ENCODE data around the gene HNRNPK.
A peak's percentile ranks its signal among the peaks of the same experiment; 100 is the strongest.

Gene HNRNPK

DNA sequence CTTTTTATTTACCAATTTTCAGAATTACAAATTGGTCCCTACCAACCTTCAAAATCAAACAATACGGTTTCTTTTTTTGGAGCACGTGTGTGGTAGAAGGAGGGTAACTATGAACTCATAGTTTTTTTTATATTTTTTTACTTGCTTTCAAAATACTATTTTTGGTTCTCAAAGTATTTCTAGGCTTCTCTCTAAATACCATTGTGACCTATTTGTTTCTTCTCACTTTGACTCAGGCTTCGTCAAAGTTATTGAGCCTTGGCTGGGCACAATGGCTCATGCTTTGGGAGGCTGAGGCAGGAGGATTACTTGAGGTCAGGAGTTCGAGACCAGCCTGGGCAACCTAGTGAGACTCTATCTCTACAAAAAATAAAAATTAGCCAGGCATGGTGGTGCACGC is 47.2 kb downstream of the HNRNPK start:
- no peak for DNase-seq

GRCh38 chr9:83932011-83932410 is 48.0 kb downstream of the HNRNPK start:
- no peak for DNase-seq

DNA sequence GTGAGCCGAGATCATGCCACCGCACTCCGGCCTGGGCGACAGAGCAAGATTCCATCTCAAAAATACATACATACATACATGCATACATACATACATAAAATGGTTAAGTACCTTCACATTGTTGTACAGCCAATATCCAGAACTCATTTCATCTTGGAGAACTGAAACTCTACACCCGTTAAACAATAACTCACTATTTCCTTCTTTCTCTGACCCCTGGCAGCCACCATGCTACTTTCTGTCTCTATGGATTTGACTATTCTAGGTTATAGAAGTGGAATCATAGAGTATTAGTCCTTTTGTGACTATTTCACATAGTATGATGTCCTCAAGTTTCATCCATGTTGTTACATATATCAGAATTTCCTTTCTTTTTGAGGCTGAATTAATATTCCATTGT is 49.1 kb downstream of the HNRNPK start:
- DNase-seq, result no peak

- no peak for DNase-seq
Observed at GRCh38 chr9:83927591-83927990, 52.4 kb downstream of the HNRNPK start.

DNA sequence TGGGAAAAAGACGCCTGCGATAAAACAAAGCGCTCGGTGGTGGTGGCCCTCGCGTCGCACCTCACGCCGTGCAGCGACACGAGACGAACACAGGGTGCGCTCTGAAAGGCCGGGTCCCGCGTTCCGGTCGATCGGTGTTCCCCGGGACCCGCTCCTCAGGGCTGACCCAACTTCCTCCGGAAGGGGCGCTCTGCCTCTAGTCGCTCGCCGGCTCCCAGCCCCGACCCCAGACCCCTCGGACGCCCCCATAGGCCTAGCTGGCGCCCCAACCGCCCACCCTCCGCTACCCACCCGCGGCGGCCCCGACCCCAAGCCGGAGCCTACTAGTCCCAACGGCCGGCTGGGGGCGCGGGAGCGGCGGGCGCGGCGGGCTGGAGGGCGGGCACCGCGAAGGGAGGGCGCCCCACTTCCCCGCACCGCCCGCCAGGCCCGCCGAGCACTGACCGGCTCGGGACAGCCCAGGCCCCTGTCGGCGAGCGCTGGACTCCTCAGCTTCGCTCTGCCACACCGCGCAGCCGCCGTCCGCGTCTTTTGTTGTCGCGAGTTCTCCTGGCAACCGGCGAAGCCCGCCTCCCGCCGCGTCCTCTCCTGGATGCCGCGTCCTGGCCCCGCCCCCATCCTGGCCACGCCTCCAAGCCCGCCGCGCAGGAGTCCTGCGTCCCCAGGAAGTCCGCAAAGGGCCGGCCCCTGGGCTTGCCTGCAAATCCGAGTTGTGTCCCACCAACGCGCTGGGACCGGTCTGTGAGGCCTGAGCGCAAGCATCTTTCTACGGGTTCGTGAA is 58.9 kb downstream of the HNRNPK start, which contains the start of gene KIF27:
TSS of gene KIF27 (minus strand) at position 506 of the 781 bp plus-strand sequence. CDS start 5,841 bp downstream, outside the sequence.
- DNase-seq, result peak; percentile 99

DNA sequence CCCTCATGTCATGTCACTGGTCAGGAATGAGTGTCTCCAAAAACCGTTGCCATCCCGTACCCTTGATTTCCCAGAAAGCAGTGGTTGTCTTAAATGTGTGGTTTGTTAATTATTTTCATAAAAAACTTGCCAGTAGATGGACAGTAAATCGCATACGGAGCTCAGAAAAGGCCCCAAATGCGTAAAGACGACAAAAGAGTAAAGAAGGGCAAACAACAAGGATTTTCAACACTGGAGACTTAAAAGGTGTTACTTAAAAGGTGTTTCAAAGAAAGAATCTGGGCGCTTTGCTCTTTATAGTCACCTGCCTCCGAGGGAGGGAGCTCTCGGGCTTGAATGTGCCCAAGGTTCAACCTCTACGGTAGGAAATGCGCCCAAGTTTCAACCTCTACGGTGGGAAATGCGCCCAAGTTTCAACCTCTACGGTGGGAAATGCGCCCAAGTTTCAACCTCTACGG is 59.5 kb downstream of the HNRNPK start:
- DNase-seq, result no peak

- no peak for DNase-seq
Observed at GRCh38 chr9:83919111-83919510, 60.9 kb downstream of the HNRNPK start.
